Neural progenitor cell (in vitro differentiated cells): ENCODE results near the gene GRAMD1B. TPM values are rescaled to one million over a fixed set of nuclear protein-coding genes. Genes with fewer than 3 reads are reported as not detected.
A peak's percentile ranks its signal among the peaks of the same experiment; 100 is the strongest.

ENCODE experiments used
- DNase-seq: peaks from one replicate; pipeline ENCODE4 v3.0.0-alpha.2; 2016; ENCODE audit warnings: low spot score
- H2AFZ ChIP-seq: fragments of 200-600 bp; sonication (generic); replicated peaks from 2 replicates; pipeline ENCODE4 v1.6.1; 2016; ENCODE audit warnings: antibody characterized with exemption
- H3F3A ChIP-seq: fragments of 200-600 bp; sonication (generic); 2 replicates; pipeline ENCODE4 v1.6.1; 2016; ENCODE audit warnings: antibody characterized with exemption, low read depth
- H3K27ac ChIP-seq: fragments of 200-600 bp; sonication (generic); 2 replicates; pipeline ENCODE4 v1.5.1; 2016; ENCODE audit warnings: mild to moderate bottlenecking
- H3K27me3 ChIP-seq: fragments of 200-600 bp; sonication (generic); 2 replicates; pipeline ENCODE4 v1.6.1; 2016; ENCODE audit warnings: mild to moderate bottlenecking, moderate library complexity
- H3K36me3 ChIP-seq: fragments of 200-600 bp; sonication (generic); 2 replicates; pipeline ENCODE4 v1.5.1; 2016
- H3K4me1 ChIP-seq: fragments of 200-600 bp; sonication (generic); 2 replicates; pipeline ENCODE4 v1.6.1; 2016; ENCODE audit warnings: mixed run types
- H3K4me2 ChIP-seq: fragments of 200-600 bp; sonication (generic); 2 replicates; pipeline ENCODE4 v1.6.1; 2016
- H3K4me3 ChIP-seq: fragments of 200-600 bp; sonication (generic); 2 replicates; pipeline ENCODE4 v1.5.1; 2016
- H3K79me2 ChIP-seq: fragments of 200-600 bp; sonication (generic); 2 replicates; pipeline ENCODE4 v1.6.1; 2016; ENCODE audit warnings: low read depth
- H3K9ac ChIP-seq: fragments of 200-600 bp; sonication (generic); 2 replicates; pipeline ENCODE4 v1.6.1; 2016
- H3K9me3 ChIP-seq: fragments of 200-600 bp; sonication (generic); 2 replicates; pipeline ENCODE4 v1.5.1; 2016; ENCODE audit warnings: low read depth
- H4K20me1 ChIP-seq: fragments of 200-600 bp; sonication (generic); 2 replicates; pipeline ENCODE4 v1.6.1; 2016; ENCODE audit warnings: low read depth
- H3K27ac Mint-ChIP-seq: 3 replicates; pipeline ENCODE4 v1.8.0; 2021; ENCODE audit warnings: mixed read lengths
- H3K27me3 Mint-ChIP-seq: 2 replicates; pipeline ENCODE4 v1.8.0; 2022; ENCODE audit warnings: low read depth, mild to moderate bottlenecking, inconsistent platforms, moderate library complexity, mixed read lengths; ENCODE audit not compliant: insufficient read depth
- H3K36me3 Mint-ChIP-seq: 3 replicates; pipeline ENCODE4 v1.8.0; 2021; ENCODE audit warnings: mixed read lengths
- H3K4me1 Mint-ChIP-seq: 3 replicates; pipeline ENCODE4 v1.8.0; 2021; ENCODE audit warnings: mixed read lengths
- H3K4me3 Mint-ChIP-seq: 3 replicates; pipeline ENCODE4 v1.8.0; 2021; ENCODE audit warnings: mild to moderate bottlenecking, moderate library complexity, mixed read lengths
- H3K9me3 Mint-ChIP-seq: 3 replicates; pipeline ENCODE4 v1.8.0; 2020; ENCODE audit warnings: mixed read lengths
- EZH2 ChIP-seq: fragments of 200-600 bp; sonication (generic); IDR thresholded peaks from 2 replicates; pipeline ENCODE4 v1.6.1; 2017; ENCODE audit warnings: antibody characterized with exemption, mild to moderate bottlenecking, moderate library complexity
- EZH2phosphoT487 ChIP-seq: fragments of 200-600 bp; sonication (generic); IDR thresholded peaks from 2 replicates; pipeline ENCODE4 v1.6.1; 2017; ENCODE audit warnings: antibody characterized with exemption
- total RNA-seq: library from RNA; depleted of rRNA; stranded (reverse); fragments of >200 nt; gene quantifications from 2 replicates; pipeline ENCODE4 v1.2.3, GENCODE V29; 2015; ENCODE audit warnings: low replicate concordance
- TF ChIP-seq, protein P1 (sequence below): fragments of 200-600 bp; sonication (generic); IDR thresholded peaks from 2 replicates; pipeline ENCODE4 v1.5.1; 2017; ENCODE audit warnings: antibody characterized with exemption, mild to moderate bottlenecking

Gene GRAMD1B
- total RNA-seq, 1 donor from 2014 or later = 12.6 TPM

DNA sequence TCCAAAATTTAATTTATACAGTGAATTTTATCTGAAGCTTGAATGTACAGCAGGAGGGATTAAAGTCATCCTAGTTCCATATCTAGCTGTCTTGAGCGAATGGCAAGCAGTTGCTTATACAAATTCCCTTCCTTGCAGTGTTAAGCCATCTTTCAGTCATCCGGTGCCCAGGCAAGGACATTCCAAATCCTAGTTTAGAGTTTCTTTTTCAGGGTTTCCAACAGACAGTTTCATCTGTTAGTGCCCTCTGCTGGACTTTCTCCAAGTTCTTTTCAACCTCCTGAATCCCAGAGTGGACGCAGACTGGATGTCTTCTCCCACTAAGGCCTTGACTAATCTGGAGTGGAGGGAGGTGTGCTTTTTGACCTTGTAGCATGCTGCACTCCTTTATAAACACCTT lies 45.4 kb downstream of the GRAMD1B start:
- peaks cover 8% of the 10 kb centered on the region for H3K4me1 ChIP-seq
- H3K9me3 ChIP-seq = no peaks in the 10 kb centered on the region
- DNase-seq = peak; percentile 69
- peaks cover 8% of the 10 kb centered on the region for H4K20me1 ChIP-seq
- H3K36me3 ChIP-seq = no peaks in the 10 kb centered on the region
- H3K4me3 Mint-ChIP-seq = peak overlapping the region; percentile 4
- TF ChIP-seq EZH2phosphoT487 (no peak), EZH2 (no peak)
- TF ChIP-seq, protein P1, sequence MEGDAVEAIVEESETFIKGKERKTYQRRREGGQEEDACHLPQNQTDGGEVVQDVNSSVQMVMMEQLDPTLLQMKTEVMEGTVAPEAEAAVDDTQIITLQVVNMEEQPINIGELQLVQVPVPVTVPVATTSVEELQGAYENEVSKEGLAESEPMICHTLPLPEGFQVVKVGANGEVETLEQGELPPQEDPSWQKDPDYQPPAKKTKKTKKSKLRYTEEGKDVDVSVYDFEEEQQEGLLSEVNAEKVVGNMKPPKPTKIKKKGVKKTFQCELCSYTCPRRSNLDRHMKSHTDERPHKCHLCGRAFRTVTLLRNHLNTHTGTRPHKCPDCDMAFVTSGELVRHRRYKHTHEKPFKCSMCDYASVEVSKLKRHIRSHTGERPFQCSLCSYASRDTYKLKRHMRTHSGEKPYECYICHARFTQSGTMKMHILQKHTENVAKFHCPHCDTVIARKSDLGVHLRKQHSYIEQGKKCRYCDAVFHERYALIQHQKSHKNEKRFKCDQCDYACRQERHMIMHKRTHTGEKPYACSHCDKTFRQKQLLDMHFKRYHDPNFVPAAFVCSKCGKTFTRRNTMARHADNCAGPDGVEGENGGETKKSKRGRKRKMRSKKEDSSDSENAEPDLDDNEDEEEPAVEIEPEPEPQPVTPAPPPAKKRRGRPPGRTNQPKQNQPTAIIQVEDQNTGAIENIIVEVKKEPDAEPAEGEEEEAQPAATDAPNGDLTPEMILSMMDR = peak; percentile 65
- no peak overlapping the region for H3K27ac ChIP-seq
- H3K4me2 ChIP-seq = no peak overlapping the region
- H3K4me3 ChIP-seq = no peak overlapping the region
- peaks cover 11% of the 10 kb centered on the region for H3K79me2 ChIP-seq
- H3K27me3 ChIP-seq = no peaks in the 10 kb centered on the region
- H3K36me3 Mint-ChIP-seq = peaks cover 2% of the 10 kb centered on the region
- peaks cover 2% of the 10 kb centered on the region for H3F3A ChIP-seq
- H3K4me1 Mint-ChIP-seq = peaks cover 31% of the 10 kb centered on the region
- H3K27me3 Mint-ChIP-seq = no peaks in the 10 kb centered on the region
- no peaks in the 10 kb centered on the region for H3K9me3 Mint-ChIP-seq
- no peak overlapping the region for H2AFZ ChIP-seq
- H3K9ac ChIP-seq = no peak overlapping the region
- peak overlapping the region; percentile 50 for H3K27ac Mint-ChIP-seq

DNA sequence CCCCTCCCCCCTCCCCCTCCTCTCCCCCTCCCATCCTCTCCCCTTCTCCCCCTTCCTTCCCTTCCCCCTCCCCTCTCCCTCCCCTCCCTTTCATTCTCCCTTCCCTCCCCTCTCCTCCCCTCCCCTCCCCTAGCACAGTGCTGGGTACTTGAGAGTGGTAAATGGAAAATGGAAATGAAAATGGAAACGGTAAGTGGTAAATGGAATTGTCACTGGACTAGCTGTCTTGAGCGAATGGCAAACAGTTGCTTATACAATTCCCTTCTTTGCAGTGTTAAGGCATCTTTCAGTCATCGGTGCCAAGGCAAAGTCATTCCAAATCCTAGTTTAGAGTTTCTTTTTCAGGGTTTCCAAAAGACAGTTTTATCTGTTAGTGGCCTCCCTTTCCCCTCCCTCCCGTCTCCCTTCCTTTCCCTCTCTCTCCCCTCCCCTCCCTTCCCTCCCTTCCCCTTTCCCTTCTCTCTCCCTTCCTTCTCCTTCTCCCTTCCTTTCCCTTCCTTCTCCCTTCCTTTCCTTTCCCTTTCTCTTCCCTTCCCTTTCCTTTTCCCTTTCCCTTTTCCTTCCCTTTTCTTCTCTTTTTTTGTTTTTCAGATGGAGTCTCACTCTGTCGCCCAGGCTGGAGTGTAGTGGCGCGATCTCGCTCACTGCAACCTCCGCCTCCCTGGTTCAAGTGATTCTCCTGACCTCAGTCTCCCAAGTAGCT lies 47.3 kb downstream of the GRAMD1B start:
- Histone ChIP-seq H3K9ac (no peak overlapping the region), H2AFZ (no peak overlapping the region), H3K4me1 (peaks cover 8% of the 10 kb centered on the region), H3K4me3 (no peak overlapping the region), H3F3A (peaks cover 12% of the 10 kb centered on the region), H3K9me3 (no peaks in the 10 kb centered on the region), H4K20me1 (peaks cover 12% of the 10 kb centered on the region), H3K4me2 (no peak overlapping the region), H3K36me3 (no peaks in the 10 kb centered on the region), H3K27ac (no peak overlapping the region), H3K79me2 (peaks cover 11% of the 10 kb centered on the region), H3K27me3 (no peaks in the 10 kb centered on the region)
- no peak for DNase-seq
- no peak overlapping the region for H3K4me3 Mint-ChIP-seq
- no peak overlapping the region for H3K27ac Mint-ChIP-seq
- peaks cover 34% of the 10 kb centered on the region for H3K4me1 Mint-ChIP-seq
- H3K27me3 Mint-ChIP-seq = peaks cover 3% of the 10 kb centered on the region
- no peak for TF ChIP-seq EZH2
- no peak for TF ChIP-seq EZH2phosphoT487
- TF ChIP-seq, protein P1 = no peak
- H3K9me3 Mint-ChIP-seq = no peaks in the 10 kb centered on the region
- H3K36me3 Mint-ChIP-seq = peaks cover 7% of the 10 kb centered on the region

DNA sequence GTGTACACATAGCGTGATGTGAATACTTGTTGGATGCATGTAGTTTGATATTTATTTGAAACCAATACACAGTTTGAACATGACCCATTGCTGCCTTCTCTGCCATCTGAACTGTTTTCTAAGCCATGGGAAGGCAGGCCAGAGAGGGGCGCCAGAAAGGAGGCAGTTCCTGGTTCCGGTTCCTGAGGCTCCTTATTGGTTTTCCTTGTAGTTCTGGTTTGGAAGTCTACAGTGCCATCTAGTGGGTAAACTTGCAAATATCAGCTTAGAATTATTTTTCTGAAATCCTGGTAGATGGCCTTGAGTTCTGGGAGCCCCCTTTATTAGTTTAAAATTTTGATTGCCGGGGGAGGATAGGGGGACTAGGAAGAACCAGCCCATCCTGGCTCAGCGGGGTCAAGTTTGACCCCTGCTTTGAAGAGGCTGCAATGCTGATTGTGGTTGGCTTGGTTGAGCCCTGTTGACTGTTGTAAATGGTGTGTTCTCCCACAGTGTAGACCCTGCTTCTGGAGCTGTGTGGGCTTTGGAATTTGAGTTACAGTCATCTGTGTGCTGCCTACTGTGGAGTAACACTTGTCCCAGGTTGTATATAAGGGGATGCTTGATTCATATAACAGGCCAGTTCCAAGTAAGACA lies 48.4 kb downstream of the GRAMD1B start:
- Histone ChIP-seq H4K20me1 (peaks cover 12% of the 10 kb centered on the region), H3K27ac (no peak overlapping the region), H3K36me3 (no peaks in the 10 kb centered on the region), H3K9me3 (no peaks in the 10 kb centered on the region), H3F3A (peaks cover 12% of the 10 kb centered on the region), H3K4me3 (no peak overlapping the region), H3K79me2 (peaks cover 11% of the 10 kb centered on the region), H3K27me3 (no peaks in the 10 kb centered on the region), H3K9ac (no peak overlapping the region), H2AFZ (no peak overlapping the region), H3K4me2 (no peak overlapping the region), H3K4me1 (peaks cover 8% of the 10 kb centered on the region)
- H3K4me3 Mint-ChIP-seq = no peak overlapping the region
- H3K27me3 Mint-ChIP-seq = peaks cover 3% of the 10 kb centered on the region
- peak overlapping the region; percentile 61 for H3K27ac Mint-ChIP-seq
- TF ChIP-seq, protein P1 = peak; percentile 90
- no peak for TF ChIP-seq EZH2
- DNase-seq = peak; percentile 83
- H3K4me1 Mint-ChIP-seq = peaks cover 34% of the 10 kb centered on the region
- no peaks in the 10 kb centered on the region for H3K9me3 Mint-ChIP-seq
- H3K36me3 Mint-ChIP-seq = peaks cover 9% of the 10 kb centered on the region
